GM18526 (cell line): Measurements from ENCODE around the gene MAD2L1.

Experiments used
- POLR2A ChIP-seq: IDR thresholded peaks from 3 replicates; pipeline ENCODE4 v1.6.1; 2011; ENCODE audit not compliant: insufficient read length; ENCODE audit errors: extremely low read depth

The MAD2L1 gene

DNA sequence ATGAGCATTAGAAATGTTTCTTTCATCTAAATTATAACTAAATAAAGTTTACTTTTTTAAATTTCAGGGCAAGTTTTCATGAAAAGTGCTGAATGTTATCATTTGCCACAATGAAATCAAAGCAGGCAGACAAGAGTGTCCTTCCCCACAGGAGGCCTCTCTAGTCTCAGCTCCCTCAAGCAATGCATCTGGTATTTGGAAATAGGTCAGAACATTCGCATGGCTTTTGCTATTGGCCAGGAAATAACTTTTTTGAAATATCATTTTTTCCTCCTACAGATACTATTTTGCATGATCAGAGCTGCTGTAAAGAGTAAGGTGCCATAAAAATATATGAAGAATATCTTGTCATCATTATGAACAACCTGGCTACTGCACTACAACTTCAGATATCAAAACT, 41.1 kb downstream of the MAD2L1 start:
- no peak for TF ChIP-seq POLR2A

- no peak for TF ChIP-seq POLR2A
These were observed 47.9 kb downstream of the MAD2L1 start for GRCh38 chr4:120018786-120019185.

DNA sequence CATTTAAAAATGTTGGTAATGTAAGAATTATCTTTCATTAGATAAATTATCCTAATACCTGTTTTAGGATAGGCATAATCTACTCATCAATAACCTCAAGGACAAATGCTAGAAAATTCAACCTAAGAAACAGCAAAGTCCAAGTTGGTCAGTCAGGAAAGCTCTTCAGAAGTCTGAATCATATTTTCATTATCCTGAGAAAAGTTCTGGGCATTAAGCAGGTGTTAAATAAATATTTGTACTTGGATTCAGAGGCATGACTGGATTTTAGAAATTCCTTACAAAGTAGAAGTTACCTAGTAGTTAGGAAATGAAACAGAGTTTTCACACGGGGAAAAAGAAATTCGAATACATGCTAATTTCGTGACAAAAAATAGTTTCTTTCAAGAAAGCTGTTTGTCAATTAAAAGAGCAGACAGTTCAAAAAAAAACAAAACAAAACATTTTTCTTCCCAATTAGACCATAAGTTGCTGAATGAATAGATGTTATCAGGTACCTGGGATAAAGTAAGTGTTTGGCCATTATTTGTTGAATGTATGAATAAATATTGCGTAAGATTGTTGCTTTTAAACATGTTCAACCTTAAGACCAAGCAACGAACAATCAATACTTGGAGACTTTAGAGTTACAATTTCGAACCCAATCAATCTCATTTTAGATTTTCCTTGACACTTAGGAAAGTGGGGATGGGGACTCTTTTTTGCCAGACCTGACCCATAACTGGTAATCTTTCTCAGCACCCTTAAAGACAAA, 48.5 kb downstream of the MAD2L1 start:
- no peak for TF ChIP-seq POLR2A

GRCh38 chr4:120011725-120012124, 54.9 kb downstream of the MAD2L1 start:
- TF ChIP-seq POLR2A = no peak

DNA sequence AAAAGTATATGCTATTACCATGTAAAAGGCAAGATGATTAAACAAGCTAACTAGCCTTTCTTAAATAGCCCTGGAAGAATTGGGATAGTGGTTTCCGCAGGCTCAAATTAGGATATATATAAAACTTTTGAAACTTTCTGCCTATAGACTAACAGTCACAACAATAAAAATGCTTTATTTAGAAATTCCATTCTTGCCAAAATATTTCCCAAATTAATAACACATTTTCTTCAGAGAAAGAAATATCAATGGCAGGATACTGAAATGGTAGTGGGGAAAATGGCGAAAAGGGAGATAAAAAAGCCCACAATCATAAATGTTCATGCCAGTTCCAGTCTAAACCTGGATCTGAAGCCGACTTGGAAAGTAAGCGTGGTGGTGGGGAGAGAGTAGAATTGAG, 56.0 kb downstream of the MAD2L1 start:
- TF ChIP-seq POLR2A = no peak

DNA sequence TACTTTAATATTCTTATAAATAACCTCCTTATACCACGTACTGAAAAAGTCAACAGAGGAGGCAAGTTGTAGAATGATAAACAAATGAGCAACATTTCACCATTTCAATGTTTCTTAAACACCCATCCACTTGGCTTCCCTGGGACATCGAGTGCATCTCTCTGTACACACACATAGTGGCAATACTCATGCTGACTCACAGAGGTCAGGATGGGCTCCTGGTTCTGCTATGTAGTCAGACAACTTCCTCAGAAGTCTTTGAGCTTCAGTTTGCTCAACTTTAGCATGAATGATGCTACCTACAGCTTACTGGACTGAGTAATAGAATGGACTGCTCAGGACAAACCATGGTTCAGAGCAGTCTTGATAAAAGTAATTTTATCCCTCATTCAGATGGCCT, 56.9 kb downstream of the MAD2L1 start:
- TF ChIP-seq POLR2A = no peak

GRCh38 chr4:120008957-120009356, 57.7 kb downstream of the MAD2L1 start:
- TF ChIP-seq POLR2A = no peak

- no peak for TF ChIP-seq POLR2A
These were observed 58.7 kb downstream of the MAD2L1 start for GRCh38 chr4:120007896-120008436.

GRCh38 chr4:120007191-120007871, 59.3 kb downstream of the MAD2L1 start:
- TF ChIP-seq POLR2A = no peak
